Measurements from ENCODE around the gene CNGB1.

DNA sequence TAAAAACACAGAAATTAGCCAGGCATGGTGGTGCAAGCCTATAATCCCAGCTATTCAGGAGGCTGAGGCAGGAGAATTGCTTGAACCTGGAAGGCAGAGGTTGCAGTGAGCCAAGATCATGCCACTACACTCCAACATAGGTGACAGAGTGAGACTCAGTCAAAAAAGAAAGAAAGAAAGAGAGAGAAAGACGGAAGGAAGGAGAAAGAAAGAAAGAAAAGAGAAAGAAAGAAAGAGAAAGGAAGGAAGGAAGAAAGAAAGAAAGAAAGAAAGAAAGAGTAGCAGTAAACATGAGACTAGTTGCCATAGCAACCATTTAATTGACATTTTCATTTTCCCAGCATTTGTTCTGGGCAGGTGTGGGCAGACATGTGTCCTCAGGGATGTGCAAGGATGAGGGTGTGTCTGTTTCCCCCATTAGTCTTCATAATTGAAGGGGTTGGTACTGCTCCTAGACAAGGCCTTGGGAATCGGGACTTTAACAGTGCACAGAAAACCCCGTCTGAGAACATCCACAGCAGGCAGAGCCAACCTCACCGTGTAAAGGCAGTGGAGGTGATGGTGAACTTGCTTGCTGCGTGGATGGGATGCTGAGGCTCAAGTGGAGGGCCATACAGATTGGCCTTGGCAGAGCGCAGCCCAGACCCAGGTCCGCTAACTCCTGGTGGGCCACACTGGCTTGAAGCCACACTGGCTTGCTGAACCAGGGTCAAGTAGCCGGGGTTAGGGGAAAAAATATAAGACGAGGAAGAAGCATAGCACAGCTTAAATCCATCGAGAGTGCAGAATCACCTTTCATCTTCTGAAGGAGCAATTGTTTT lies 133.4 kb downstream of the CNGB1 start:
- TF ChIP-seq, protein P1, sequence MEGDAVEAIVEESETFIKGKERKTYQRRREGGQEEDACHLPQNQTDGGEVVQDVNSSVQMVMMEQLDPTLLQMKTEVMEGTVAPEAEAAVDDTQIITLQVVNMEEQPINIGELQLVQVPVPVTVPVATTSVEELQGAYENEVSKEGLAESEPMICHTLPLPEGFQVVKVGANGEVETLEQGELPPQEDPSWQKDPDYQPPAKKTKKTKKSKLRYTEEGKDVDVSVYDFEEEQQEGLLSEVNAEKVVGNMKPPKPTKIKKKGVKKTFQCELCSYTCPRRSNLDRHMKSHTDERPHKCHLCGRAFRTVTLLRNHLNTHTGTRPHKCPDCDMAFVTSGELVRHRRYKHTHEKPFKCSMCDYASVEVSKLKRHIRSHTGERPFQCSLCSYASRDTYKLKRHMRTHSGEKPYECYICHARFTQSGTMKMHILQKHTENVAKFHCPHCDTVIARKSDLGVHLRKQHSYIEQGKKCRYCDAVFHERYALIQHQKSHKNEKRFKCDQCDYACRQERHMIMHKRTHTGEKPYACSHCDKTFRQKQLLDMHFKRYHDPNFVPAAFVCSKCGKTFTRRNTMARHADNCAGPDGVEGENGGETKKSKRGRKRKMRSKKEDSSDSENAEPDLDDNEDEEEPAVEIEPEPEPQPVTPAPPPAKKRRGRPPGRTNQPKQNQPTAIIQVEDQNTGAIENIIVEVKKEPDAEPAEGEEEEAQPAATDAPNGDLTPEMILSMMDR (IDR thresholded peaks at IDR 0.05): no peak
- TF ChIP-seq ZNF671 (CRISPR knock-in tag; IDR thresholded peaks at IDR 0.05) (no peak), NFYB (CRISPR knock-in tag; conservative IDR thresholded peaks at IDR 0.05; ENCODE audit: low read depth) (no peak), PRRX2 (CRISPR knock-in tag; IDR thresholded peaks at IDR 0.05) (no peak), TP53 (CRISPR knock-in tag; IDR thresholded peaks at IDR 0.05) (no peak), NR1H2 (CRISPR knock-in tag; IDR thresholded peaks at IDR 0.05) (no peak), CBFB (CRISPR knock-in tag; IDR thresholded peaks at IDR 0.05; ENCODE audit: low read depth) (no peak), ESRRA (CRISPR knock-in tag; IDR thresholded peaks at IDR 0.05; ENCODE audit: borderline replicate concordance) (no peak), IRF2 (CRISPR knock-in tag; IDR thresholded peaks at IDR 0.05; ENCODE audit: borderline replicate concordance, low read depth) (no peak), JUN (CRISPR knock-in tag; IDR thresholded peaks at IDR 0.05) (no peak)
- TF ChIP-seq, protein P2, sequence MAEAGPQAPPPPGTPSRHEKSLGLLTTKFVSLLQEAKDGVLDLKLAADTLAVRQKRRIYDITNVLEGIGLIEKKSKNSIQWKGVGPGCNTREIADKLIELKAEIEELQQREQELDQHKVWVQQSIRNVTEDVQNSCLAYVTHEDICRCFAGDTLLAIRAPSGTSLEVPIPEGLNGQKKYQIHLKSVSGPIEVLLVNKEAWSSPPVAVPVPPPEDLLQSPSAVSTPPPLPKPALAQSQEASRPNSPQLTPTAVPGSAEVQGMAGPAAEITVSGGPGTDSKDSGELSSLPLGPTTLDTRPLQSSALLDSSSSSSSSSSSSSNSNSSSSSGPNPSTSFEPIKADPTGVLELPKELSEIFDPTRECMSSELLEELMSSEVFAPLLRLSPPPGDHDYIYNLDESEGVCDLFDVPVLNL (CRISPR knock-in tag; IDR thresholded peaks at IDR 0.05; ENCODE audit: borderline replicate concordance, low read depth): no peak
- TF ChIP-seq, protein P3, sequence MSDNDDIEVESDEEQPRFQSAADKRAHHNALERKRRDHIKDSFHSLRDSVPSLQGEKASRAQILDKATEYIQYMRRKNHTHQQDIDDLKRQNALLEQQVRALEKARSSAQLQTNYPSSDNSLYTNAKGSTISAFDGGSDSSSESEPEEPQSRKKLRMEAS (CRISPR knock-in tag; IDR thresholded peaks at IDR 0.05): no peak
- TF ChIP-seq, protein P4, sequence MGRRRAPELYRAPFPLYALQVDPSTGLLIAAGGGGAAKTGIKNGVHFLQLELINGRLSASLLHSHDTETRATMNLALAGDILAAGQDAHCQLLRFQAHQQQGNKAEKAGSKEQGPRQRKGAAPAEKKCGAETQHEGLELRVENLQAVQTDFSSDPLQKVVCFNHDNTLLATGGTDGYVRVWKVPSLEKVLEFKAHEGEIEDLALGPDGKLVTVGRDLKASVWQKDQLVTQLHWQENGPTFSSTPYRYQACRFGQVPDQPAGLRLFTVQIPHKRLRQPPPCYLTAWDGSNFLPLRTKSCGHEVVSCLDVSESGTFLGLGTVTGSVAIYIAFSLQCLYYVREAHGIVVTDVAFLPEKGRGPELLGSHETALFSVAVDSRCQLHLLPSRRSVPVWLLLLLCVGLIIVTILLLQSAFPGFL (CRISPR knock-in tag; IDR thresholded peaks at IDR 0.05; ENCODE audit: borderline replicate concordance): no peak
- TF ChIP-seq, protein P5, sequence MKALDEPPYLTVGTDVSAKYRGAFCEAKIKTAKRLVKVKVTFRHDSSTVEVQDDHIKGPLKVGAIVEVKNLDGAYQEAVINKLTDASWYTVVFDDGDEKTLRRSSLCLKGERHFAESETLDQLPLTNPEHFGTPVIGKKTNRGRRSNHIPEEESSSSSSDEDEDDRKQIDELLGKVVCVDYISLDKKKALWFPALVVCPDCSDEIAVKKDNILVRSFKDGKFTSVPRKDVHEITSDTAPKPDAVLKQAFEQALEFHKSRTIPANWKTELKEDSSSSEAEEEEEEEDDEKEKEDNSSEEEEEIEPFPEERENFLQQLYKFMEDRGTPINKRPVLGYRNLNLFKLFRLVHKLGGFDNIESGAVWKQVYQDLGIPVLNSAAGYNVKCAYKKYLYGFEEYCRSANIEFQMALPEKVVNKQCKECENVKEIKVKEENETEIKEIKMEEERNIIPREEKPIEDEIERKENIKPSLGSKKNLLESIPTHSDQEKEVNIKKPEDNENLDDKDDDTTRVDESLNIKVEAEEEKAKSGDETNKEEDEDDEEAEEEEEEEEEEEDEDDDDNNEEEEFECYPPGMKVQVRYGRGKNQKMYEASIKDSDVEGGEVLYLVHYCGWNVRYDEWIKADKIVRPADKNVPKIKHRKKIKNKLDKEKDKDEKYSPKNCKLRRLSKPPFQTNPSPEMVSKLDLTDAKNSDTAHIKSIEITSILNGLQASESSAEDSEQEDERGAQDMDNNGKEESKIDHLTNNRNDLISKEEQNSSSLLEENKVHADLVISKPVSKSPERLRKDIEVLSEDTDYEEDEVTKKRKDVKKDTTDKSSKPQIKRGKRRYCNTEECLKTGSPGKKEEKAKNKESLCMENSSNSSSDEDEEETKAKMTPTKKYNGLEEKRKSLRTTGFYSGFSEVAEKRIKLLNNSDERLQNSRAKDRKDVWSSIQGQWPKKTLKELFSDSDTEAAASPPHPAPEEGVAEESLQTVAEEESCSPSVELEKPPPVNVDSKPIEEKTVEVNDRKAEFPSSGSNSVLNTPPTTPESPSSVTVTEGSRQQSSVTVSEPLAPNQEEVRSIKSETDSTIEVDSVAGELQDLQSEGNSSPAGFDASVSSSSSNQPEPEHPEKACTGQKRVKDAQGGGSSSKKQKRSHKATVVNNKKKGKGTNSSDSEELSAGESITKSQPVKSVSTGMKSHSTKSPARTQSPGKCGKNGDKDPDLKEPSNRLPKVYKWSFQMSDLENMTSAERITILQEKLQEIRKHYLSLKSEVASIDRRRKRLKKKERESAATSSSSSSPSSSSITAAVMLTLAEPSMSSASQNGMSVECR (CRISPR knock-in tag; IDR thresholded peaks at IDR 0.05; ENCODE audit: borderline replicate concordance): no peak

All from WTC11 (cell line).